ENCODE measurements around the gene NEURL1.
A peak's percentile ranks its signal among the peaks of the same experiment; 100 is the strongest.

The NEURL1 gene

DNA sequence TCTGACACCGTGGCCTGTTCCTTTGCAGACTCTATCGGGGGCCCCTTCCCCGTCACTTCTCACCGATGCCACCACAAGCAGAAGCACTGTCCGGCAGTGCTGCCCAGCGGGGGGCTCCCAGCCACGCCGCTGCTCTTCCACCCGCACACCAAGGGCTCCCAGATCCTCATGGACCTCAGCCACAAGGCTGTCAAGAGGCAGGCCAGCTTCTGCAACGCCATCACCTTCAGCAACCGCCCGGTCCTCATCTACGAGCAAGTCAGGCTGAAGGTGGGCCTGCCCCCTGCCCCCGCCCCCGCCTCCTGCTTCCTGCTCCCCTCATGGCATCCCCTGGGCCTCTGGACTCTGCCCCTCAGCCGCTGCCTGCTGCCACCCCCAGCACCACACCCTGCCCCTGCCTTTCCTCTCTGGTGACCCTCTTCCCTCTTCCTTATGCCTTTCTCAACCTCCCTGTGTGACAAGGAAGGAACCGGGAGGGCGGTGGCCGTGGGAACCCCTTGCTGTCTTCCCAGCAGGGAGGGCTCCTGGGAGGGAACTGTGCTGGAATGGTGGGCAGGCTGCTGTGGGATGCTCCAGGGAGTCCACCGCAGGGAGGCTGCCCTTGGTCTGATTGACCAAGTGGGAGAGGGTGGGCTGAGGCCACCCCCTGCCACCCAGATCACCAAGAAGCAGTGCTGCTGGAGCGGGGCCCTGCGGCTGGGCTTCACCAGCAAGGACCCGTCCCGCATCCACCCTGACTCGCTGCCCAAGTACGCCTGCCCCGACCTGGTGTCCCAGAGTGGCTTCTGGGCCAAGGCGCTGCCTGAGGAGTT lies 77.5 kb downstream of the NEURL1 start:
- DNase-seq, result no peak

DNA sequence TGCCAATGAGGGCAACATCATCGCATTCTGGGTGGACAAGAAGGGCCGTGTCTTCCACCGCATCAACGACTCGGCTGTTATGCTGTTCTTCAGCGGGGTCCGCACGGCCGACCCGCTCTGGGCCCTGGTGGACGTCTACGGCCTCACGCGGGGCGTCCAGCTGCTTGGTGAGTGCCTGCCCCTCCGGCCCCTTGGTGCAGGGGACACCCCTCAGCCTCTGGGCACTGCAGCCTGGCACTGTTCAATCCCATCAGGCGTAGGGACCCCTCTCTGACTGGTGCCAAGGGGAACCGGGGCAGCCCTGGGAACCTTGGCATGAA lies 78.1 kb downstream of the NEURL1 start:
- no peak for DNase-seq

DNA sequence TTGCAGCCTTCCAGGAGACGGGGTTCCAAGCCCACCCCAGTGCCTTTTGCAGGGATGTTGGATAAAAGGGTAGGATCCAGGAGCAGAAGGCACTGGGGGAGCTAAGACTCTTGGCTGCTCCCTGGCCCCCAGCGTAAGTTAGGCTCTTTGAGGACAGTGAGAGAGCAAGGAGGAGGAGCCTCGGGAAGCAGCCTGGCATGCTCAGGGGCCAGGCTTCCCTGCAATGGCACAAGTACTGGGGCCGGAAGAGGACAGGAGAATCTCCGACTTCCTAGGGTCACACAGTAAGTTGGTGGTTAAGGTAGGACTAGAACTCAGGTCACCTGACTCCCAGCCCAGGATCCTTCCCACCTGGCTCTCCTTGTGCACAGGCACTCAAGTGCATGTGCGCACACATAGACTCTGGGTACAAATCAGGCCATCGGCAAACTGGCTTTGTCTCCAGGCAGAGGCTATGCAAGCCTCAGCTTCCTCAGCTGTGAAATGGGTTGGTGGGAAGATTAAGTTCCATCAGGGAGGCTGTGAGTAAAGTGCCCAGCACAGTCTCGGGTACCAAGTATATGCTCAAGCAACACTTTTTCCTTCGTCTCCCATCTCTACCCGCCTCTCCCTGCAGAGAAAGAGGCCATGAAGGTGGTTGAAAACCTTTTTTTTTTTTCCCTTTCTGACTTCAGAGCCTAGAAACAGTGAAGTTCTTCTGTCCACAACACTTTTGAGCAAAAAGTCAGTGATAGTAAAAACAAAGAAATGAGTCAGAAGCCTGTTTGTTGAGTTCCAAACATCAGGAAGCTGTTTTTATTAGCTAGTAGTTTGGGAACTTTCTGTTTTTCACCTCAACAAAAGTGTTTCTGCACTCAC lies 79.1 kb downstream of the NEURL1 start:
- DNase-seq, result no peak

DNA sequence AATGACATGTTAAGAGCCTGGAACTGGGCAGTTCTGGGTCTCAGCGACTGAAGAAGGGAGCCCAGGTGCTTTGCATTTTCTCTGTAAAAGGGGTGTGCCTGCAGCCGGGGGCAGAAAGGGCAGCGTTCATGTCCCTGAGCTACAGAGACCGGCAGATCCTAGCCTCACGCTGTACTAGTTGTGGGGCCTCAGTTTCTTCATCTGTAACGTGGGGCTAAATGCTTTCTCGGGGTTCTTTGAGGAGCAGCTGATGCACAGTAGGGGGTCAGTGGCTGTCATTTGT lies 79.6 kb downstream of the NEURL1 start:
- no peak for DNase-seq

DNA sequence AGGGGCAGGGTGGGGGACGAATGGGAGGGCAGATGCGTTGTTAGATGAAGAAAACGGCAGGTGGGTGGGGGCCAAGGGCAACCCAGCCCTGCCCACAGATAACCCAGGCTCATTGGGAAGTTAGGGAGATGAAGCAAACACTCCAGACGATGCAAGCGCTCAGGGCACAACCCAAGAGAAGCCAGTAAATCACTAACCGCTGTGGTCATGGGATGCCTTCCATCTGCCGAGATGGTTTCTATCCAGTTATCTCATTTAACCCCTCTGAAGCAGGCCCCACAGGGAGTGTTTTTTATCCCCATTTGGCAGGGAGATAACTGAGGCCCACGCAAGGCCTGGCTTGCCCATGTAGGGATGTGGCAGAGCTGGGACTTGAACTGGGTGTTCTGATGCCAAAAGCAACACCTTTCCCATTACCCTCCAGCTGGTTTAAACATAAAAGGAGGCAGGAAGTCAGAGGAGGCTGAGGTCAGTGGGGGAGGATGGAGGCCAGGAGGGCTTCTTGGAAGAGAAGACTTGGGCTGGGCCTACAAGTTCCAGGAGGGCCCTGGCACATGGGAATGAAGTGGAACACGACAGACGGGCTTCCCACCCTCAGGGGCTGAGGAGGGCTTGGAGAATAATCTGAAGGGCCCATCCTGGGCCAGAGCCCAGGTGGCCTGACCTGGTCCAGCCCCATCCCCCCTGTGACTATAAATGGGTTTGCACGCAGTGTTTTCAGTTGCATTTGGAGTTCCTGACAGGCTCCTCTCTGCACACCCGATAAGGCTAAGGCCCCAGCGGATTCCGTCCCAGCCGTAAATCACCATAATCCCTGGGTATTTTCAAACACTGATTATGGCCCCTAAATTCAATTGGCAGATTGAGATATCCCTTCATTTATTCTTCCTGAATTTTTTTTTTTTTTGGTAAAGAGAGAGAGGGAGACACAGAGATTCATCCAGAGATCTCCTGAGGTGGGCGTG lies 80.9 kb downstream of the NEURL1 start:
- DNase-seq, result no peak

DNA sequence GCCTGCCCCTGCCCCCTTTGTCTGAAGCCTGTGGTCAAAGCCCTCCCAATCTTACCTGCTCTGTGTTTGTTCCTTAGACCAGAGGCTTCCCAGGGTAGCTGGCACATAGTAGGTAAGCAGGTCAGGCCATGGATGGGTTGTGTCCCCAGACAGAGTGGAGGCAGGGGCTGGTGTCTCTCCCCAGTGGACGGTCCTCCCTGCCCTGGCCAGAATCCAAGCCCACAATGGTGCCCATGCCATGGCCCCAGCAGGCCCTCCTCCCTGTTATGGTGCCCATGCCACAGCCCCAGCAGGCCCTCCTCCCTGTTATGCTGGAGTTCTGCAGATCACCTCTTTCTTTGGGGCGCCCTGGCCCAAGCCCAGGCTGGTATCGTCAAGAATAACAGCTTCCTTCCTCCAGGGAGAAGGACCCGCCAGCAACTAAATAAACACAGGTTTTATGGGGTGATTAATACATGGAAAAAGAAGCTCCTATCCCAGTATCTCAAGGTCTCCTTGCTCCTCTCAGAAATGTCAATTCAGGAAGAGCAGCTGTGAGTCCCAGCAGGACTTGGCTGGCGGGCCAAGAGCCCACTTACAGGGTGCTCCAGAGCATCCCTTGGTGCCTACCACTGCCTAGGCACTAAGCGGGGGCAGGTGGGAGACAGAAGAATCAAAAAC lies 82.0 kb downstream of the NEURL1 start:
- no peak for DNase-seq

DNA sequence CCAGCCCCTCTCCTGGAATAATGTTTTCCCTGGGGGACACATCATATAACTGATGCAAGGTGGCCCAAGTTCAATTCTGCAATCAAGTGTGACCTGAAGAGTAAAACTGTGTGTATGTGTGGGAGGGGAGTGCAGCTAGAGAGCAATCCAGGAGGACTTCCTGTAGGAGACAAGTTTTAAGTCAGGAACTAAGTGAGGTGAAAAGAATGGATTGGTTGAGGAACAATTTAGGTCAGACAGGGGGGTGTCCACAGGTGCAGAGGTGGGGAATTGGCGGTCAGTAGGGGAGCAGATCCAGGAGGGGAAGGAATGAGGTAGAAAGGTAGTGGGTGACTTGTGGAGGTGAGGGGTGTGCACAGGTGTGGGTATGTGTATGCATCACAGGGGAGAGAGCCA lies 82.6 kb downstream of the NEURL1 start:
- no peak for DNase-seq

DNA sequence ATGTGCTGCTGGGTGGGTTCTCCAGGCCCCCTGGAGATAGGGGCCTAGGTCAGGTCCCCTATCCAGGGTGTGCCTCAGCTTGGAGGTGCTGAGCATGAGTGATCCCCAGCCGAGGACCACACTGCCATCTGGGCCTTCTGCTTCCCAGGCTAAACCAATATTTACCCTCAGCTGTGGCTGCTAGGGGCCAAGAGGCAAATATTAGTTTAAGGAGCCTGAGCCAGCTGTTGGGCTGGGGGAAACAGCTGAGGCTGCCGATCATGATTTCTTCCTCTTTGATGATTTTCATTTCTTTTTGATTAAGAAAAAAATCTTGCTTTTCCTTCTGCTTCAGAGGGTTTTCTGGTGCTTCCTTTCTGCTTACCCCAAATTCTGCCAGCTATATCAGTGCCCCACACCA lies 83.4 kb downstream of the NEURL1 start:
- no peak for DNase-seq

DNA sequence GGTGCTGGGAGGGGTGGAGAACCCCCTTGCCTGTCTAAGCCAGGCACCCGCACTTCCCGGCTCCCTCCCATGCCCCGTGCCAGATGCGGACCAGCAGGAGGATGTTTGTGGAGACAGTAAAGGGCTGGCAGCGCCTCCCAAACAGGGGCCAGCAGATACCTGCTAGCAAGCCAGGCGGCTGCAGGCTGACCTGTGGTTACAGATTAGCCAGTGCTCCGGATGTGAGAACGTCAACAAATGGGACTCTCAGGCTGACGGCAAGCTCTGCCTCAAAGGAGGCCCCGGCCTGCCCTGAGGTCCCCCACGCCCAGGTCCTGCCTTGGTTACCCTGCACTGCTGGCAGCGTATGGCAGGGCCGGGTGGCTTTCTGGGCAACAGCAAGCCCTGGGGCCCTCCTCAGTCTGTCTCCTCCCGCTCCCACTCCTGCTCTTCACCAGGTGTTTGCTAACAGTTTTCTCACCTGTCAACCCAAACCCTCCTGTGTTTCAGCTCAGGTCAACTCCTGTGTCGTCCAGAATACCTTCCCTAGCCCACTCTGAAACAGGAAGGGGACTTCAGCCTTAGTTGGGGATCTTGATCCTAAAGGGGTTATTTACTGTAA lies 85.4 kb downstream of the NEURL1 start:
- DNase-seq, result no peak

DNA sequence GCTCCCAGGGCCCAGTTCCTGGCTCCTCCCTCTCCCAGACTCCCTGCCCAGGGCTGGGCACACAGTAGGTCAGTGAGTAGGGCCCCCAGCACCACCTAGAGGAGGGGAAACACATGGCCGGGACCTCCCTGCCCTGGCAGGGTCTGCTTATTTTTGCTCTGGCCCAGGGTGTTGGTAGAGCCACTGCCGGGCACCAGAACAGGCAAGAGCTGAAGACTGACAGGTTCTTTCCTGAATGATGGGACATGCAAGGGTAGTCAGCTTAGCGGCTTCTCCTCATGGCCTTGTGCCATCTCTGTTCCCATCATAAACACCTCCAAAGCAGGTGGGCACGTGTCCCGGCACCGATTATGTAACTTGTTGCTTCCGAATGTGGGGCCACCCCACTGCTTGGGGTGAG lies 86.5 kb downstream of the NEURL1 start:
- DNase-seq, result no peak

DNA sequence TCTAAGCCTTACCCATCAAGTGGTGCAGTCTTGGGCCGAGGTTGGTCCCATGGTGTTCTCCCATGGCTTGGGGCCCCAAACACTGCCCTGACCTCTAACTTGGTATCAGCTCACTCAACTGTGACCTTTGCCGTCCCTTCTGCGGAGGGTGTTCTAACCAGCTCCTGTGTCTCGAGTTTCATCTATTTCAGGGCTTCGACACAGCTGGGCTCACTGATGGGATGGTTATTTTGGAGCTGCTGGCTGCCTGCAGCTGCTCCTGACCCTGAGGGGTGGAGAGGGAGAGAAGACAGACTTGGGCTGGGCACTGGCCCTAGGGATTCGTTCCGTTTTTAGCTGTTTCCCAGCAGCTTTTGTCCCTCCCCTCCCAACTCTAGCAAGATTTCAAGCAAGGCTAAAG lies 86.9 kb downstream of the NEURL1 start:
- no peak for DNase-seq

DNA sequence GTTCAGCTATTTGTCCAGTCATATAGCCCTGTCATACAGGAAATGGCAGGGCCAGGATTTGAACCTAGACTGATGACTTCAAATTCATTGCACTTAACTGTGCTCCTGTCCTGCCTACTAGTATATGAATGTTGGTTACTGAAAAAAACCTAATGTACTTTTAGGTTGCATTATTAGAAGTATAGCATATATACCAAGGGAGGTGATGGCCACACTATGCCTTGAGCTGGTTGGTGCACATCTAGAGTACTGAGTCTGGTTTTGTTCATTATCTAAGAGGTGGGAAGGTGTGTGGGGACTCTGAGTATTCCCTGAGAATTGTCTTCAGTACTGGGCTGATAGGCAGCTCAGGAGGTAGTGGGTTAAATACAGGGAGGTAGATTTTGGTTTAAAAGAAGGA lies 88.0 kb downstream of the NEURL1 start:
- DNase-seq, result no peak

DNA sequence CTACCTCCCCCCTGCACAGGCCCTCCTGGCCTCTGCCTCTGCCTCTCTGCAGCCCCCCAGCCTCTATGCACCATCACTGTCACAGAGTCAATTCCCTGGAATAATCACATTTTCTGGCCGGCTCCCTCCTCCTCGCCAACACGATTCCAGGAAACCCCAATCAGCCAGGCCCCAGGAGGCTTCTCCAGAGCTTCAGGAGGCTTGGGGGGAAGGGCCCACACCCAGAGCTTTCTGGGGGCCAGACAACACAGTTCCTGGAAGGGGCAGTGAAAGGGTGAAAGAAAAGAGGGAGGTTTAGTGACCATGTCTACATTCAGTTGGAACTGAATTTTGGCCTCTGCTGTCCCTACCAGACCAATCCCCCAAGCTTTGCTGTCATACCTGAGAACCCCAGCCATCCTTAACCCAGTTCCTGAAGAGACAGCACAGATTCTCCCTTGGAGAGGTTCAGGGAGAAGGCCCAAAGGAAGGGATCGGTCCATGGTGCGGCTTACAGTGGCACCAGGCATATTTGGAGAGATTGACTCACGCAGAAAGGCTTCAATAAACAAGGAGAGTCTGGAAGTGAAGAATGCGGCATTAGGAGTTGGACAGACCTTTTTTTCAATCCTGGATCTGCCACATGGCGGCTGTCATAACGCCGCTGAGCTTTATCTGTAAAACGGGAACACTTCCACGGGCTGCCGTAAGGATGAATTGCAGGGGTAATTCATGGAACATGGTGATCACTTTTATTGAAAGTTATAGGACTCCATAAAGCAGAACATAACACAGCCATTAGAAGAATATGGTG lies 89.0 kb downstream of the NEURL1 start:
- DNase-seq, result no peak

DNA sequence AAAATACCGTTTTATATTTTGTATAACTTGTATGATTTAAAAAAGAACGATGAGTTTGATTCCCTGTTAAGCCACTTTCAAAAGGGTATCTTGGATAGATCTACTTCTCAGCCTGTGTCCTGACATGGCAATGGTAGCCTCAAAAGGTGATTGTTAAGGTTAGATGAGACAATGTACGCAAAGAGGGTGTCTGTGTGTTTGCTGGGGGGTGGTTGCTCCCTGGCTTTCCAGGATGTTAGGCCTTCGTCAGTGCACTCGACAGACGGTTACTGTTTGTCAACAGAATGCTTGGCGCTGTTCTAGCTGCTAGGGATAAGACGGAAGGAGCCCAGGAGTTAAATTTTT lies 90.3 kb downstream of the NEURL1 start:
- no peak for DNase-seq

DNA sequence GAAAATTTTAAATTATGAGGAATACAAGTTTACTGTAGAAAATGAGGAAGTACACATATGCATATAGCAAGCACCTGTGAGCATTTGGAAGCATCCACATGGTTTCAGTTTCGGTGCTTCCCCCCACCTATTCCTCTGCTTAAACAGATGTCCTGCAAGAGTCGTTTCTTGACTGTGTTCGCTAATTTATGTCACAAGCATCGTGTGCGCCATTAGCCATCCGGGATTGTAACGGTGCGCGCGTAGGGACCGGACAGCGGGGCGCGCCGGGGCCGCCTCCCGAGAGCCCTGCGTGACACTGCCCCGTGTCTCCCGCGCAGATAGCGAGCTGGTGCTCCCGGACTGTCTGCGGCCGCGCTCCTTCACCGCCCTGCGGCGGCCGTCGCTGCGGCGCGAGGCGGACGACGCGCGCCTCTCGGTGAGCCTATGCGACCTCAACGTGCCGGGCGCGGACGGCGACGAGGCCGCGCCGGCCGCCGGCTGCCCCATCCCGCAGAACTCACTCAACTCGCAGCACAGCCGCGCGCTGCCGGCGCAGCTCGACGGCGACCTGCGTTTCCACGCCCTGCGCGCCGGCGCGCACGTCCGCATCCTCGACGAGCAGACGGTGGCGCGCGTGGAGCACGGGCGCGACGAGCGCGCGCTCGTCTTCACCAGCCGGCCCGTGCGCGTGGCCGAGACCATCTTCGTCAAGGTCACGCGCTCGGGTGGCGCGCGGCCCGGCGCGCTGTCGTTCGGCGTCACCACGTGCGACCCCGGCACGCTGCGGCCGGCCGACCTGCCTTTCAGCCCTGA lies 90.9 kb downstream of the NEURL1 start:
- peak; percentile 70 for DNase-seq

DNA sequence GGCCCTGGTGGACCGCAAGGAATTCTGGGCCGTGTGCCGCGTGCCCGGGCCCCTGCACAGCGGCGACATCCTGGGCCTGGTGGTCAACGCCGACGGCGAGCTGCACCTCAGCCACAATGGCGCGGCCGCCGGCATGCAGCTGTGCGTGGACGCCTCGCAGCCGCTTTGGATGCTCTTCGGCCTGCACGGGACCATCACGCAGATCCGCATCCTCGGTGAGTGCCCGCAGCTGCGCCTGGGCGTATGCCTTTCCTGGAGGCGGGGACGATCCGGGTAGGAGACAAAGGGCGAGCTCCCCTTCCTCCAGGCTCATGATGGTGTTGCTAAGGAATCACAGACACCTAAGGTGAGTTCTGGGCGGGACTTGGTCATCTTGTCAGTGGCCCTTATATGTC lies 91.5 kb downstream of the NEURL1 start:
- DNase-seq, result no peak

DNA sequence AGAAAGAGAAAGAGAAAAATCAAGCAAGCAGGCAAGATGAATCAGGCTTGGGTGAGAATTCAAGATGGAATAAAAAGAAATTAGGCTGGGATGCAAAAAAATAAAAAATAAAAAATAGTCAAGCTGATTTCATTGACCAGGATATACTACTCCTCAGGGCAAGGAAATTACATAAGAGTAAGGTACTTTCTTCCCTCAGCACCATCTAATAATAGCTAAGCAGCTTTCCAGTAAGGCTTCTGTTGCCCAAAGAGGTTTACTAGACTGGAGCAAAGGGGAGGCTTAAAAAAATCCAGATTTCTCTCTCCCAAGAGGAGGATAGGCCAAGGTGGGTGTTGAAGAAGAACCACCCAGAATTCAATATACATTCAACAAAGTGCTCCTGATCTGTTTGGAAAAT lies 93.6 kb downstream of the NEURL1 start:
- no peak for DNase-seq

DNA sequence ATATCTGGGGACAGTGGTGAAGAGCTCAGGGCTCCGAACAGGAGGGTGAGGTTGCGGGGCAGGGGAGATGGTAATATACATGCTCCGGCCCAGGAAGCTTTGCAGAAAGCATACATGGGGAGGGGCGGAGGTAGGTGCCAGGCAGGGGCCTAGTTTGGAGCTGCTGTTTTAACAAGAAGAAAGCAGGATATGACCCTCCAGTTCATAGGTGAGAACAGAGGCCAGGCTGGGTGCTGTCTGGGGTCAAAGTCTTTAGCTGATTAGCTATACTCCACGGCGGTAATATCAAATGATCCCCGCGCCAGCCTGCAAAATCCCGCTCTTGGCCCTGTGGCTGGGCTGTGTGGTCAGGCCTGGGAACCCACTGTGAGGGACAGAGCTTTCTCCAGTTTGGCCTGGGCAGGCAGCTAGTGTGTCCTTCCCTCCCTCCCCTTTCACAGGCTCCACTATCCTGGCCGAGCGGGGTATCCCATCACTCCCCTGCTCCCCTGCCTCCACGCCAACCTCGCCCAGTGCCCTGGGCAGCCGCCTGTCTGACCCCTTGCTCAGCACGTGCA lies 95.6 kb downstream of the NEURL1 start:
- no peak for DNase-seq

DNA sequence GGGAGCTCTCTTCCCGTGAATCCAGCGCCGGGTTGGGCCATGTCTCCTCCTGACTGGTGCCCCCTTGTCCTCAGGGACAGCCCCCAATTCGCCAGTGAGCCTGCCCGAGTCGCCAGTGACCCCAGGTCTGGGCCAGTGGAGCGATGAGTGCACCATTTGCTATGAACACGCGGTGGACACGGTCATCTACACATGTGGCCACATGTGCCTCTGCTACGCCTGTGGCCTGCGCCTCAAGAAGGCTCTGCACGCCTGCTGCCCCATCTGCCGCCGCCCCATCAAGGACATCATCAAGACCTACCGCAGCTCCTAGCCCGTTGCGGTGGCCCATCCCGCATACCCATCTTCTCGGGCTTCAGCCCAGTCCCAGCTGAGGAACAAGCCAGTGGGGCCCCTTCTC lies 96.6 kb downstream of the NEURL1 start:
- no peak for DNase-seq

DNA sequence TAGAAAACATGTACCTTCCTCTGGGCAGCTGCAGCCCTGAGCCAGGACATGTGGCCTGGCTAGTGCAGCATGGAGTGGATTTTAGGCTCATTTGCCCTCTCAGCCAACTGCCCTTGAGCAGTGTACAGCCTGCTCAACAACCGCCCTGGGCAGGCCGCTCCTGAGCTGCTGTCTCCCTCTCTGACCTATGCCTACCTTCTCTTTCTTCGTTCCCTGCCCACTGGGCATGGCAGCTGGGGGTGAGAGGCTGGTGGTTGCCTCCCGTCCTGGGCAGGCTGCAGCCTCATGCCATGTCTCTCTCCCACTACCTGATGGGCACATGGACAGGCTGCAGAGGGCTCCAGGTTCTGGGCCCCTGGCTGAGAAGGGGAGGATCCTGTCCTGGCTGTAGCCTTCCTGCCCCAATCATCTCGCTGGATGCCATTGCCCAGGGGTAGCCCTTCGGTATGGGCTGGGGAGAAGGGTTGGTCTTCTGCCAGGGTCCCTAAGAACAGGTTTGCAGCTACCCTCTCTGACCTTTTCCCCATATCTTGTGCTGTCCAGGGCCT lies 97.3 kb downstream of the NEURL1 start:
- no peak for DNase-seq
